ENCODE data around the gene IKZF2. TPM values are rescaled to one million over a fixed set of nuclear protein-coding genes. Genes with fewer than 3 reads are reported as not detected.
"Not testable (repeated sequence)": the region's sequence is repeated elsewhere in the genome, so short reads cannot be mapped to it uniquely, and the experiment has no call there.

The IKZF2 gene
- total and polyA plus RNA-seq, 9 of the 15 experiments (the other 6 are each of a cell fraction or from before 2014, with no cell fraction given), result 0.04 to 0.54 (median 0.22) TPM

GRCh38 chr2:213021971-213022899 is 129.2 kb downstream of the IKZF2 start:
- Histone ChIP-seq H3K4me1 (replicated peaks in 1 of 2; ENCODE audit: control insufficient read depth in 2 of 2, insufficient read depth in 2 of 2, low read length in 2 of 2) (no peaks in the 10 kb centered on the region), H3K9me3 (replicated peaks; ENCODE audit: control insufficient read depth, insufficient read depth, low read depth, low read length) (no peaks in the 10 kb centered on the region), H3K36me3 (ENCODE audit: control insufficient read depth, insufficient read depth, low read length) (no peaks in the 10 kb centered on the region), H3K9me1 (ENCODE audit: control insufficient read depth, insufficient read depth, low read length) (no peaks in the 10 kb centered on the region), H3K27me3 (ENCODE audit: control insufficient read depth in 2 of 2, insufficient read depth in 2 of 2, low read length in 2 of 2) (no peaks in the 10 kb centered on the region), H4K20me1 (replicated peaks; ENCODE audit: control insufficient read depth, insufficient read depth, low read length) (no peaks in the 10 kb centered on the region), H3K9ac (ENCODE audit: insufficient read depth in 1 of 2, low read depth in 2 of 2, low read length in 2 of 2) (no peak overlapping the region), H2AFZ (ENCODE audit: low read depth, low read length) (no peak overlapping the region), H3K4me3 (no peak overlapping the region), H3K27ac (ENCODE audit: extremely low read depth, low read depth, low read length) (no peak overlapping the region), H3K79me2 (ENCODE audit: control insufficient read depth, insufficient read depth, low read length) (no peaks in the 10 kb centered on the region), H3K4me2 (ENCODE audit: insufficient read depth, low read length) (no peak overlapping the region)
- ChIA-PET POLR2A (no interaction called here), CTCF (ENCODE audit: low intra/inter-chr PET ratio) (no interaction called here)
- in situ Hi-C loops (cut with MboI), result no loop called here
- DNase-seq (ENCODE audit: extremely low read depth in 1 of 4, low spot score in 3 of 4) (no peak), ATAC-seq (no peak), FAIRE-seq (no peak)
- no peak for TF ChIP-seq E4F1 (CRISPR knock-in tag; IDR thresholded peaks at IDR 0.05; ENCODE audit: borderline replicate concordance)
- no peak for TF ChIP-seq NR3C1 (CRISPR knock-in tag; IDR thresholded peaks at IDR 0.05)
- no peak for TF ChIP-seq POLR2G (IDR thresholded peaks at IDR 0.05; ENCODE audit: low read depth, low read length)
- TF ChIP-seq USF1 (CRISPR knock-in tag; IDR thresholded peaks at IDR 0.05), result no peak
- TF ChIP-seq FOXA1 (IDR thresholded peaks at IDR 0.05; ENCODE audit: borderline replicate concordance), result no peak
- no peak for TF ChIP-seq HMG20A (CRISPR knock-in tag; conservative IDR thresholded peaks at IDR 0.05)
- no peak for TF ChIP-seq BACH1 (tag; IDR thresholded peaks at IDR 0.05)
- no peak for TF ChIP-seq ADNP (tag; IDR thresholded peaks at IDR 0.05)
- TF ChIP-seq NCOA2 (IDR thresholded peaks at IDR 0.05; ENCODE audit: partially characterized antibody in 2 of 2), result no peak
- TF ChIP-seq ZNF263 (CRISPR knock-in tag; IDR thresholded peaks at IDR 0.05; ENCODE audit: borderline replicate concordance), result no peak
- 0% methylated on average over 5 of the region's 5 CpGs for WGBS (ENCODE audit: insufficient coverage, low coverage, missing lambda C conversion rate)
- no TSS peak for BruUV-seq (replicated peaks)
- intact Hi-C loops (cut with micrococcal nuclease), result no loop called here

- H3K4me1 ChIP-seq (replicated peaks in 1 of 2; ENCODE audit: control insufficient read depth in 2 of 2, insufficient read depth in 2 of 2, low read length in 2 of 2); H3K9me3 ChIP-seq (replicated peaks; ENCODE audit: control insufficient read depth, insufficient read depth, low read depth, low read length); H3K27ac ChIP-seq (ENCODE audit: extremely low read depth, low read depth, low read length); H3K9ac ChIP-seq (ENCODE audit: insufficient read depth in 1 of 2, low read depth in 2 of 2, low read length in 2 of 2); POLR2A ChIA-PET; intact Hi-C loops (cut with micrococcal nuclease); DNase-seq (ENCODE audit: extremely low read depth in 1 of 4, low spot score in 3 of 4); CTCF ChIA-PET (ENCODE audit: low intra/inter-chr PET ratio); in situ Hi-C loops (cut with MboI); H3K27me3 ChIP-seq (ENCODE audit: control insufficient read depth in 2 of 2, insufficient read depth in 2 of 2, low read length in 2 of 2); FAIRE-seq; BruUV-seq (replicated peaks); ATAC-seq; H4K20me1 ChIP-seq (replicated peaks; ENCODE audit: control insufficient read depth, insufficient read depth, low read length); H3K36me3 ChIP-seq (ENCODE audit: control insufficient read depth, insufficient read depth, low read length); H2AFZ ChIP-seq (ENCODE audit: low read depth, low read length); H3K9me1 ChIP-seq (ENCODE audit: control insufficient read depth, insufficient read depth, low read length); H3K79me2 ChIP-seq (ENCODE audit: control insufficient read depth, insufficient read depth, low read length); H3K4me2 ChIP-seq (ENCODE audit: insufficient read depth, low read length); H3K4me3 ChIP-seq: not testable (repeated sequence)
- WGBS (ENCODE audit: insufficient coverage, low coverage, missing lambda C conversion rate), result 0% methylated on average over 4 of the region's 6 CpGs
Measured at GRCh38 chr2:213020913-213021312, 130.5 kb downstream of the IKZF2 start.
